ENCODE measurements around the gene MVB12B.

DNA sequence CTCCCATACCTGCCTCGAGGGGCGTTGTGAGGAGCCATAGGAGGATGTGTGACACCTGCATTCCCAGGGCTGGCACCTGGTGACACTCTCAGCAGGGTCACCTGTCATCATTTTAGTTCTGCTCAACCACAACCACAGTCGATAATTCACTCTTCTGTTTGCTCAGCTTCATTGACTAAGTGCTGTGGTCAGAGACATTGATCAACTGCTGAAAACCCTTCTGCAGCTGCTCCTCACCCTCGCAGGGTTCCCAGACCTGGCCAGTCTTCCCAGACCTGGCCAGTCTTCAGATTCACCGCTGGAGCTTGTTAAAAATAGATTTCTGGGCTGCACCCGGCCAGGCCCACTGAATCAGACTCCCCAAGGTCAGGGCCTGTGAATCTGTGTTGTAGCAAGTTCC, 92.8 kb downstream of the MVB12B start:
- TF ChIP-seq, protein P1, sequence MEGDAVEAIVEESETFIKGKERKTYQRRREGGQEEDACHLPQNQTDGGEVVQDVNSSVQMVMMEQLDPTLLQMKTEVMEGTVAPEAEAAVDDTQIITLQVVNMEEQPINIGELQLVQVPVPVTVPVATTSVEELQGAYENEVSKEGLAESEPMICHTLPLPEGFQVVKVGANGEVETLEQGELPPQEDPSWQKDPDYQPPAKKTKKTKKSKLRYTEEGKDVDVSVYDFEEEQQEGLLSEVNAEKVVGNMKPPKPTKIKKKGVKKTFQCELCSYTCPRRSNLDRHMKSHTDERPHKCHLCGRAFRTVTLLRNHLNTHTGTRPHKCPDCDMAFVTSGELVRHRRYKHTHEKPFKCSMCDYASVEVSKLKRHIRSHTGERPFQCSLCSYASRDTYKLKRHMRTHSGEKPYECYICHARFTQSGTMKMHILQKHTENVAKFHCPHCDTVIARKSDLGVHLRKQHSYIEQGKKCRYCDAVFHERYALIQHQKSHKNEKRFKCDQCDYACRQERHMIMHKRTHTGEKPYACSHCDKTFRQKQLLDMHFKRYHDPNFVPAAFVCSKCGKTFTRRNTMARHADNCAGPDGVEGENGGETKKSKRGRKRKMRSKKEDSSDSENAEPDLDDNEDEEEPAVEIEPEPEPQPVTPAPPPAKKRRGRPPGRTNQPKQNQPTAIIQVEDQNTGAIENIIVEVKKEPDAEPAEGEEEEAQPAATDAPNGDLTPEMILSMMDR (IDR thresholded peaks at IDR 0.05), result no peak
- TF ChIP-seq POLR2A (IDR thresholded peaks at IDR 0.05), result no peak
